Liver (tissue), 3 donors: Measurements from ENCODE around the gene DUOXA1.

Experiments
- CTCF ChIP-seq: fragments of 150-350 bp; IDR thresholded peaks from 2 replicates; pipeline ENCODE4 v1.5.1; 2017; ENCODE audit warnings: improper control_type of control experiment, low read depth, low read length; ENCODE audit not compliant: missing input control
- EGR1 ChIP-seq, 2 donors: IDR thresholded peaks; 2 replicates each; pipeline ENCODE4 v1.6.1; 2016 to 2018; ENCODE audit warnings: antibody characterized with exemption in 2 of 2, low read depth in 2 of 2
- FOXA1 ChIP-seq: IDR thresholded peaks from 2 replicates; pipeline ENCODE4 v1.6.1; 2016; ENCODE audit warnings: antibody characterized with exemption
- GABPA ChIP-seq, 2 donors: IDR thresholded peaks in 1 of 2; conservative IDR thresholded peaks in 1 of 2; 2 replicates each; pipeline ENCODE4 v1.6.1; 2016; ENCODE audit warnings: antibody characterized with exemption in 2 of 2, mild to moderate bottlenecking in 1 of 2, moderate library complexity in 1 of 2
- HNF4G ChIP-seq: IDR thresholded peaks from 2 replicates; pipeline ENCODE4 v1.6.1; 2016; ENCODE audit warnings: antibody characterized with exemption
- JUND ChIP-seq, 2 donors: IDR thresholded peaks; 2 replicates each; pipeline ENCODE4 v1.6.1; 2016; ENCODE audit warnings: antibody characterized with exemption in 2 of 2
- RXRA ChIP-seq, 2 donors: IDR thresholded peaks; 2 replicates each; pipeline ENCODE4 v1.6.1; 2017 to 2018; ENCODE audit warnings: antibody characterized with exemption in 2 of 2, mild to moderate bottlenecking in 1 of 2
- SP1 ChIP-seq: IDR thresholded peaks from 2 replicates; pipeline ENCODE4 v1.6.1; 2018; ENCODE audit warnings: antibody characterized with exemption, mild to moderate bottlenecking
- TAF1 ChIP-seq: conservative IDR thresholded peaks from 2 replicates; pipeline ENCODE4 v1.6.1; 2016; ENCODE audit warnings: antibody characterized with exemption, mild to moderate bottlenecking
- YY1 ChIP-seq: IDR thresholded peaks from 2 replicates; pipeline ENCODE4 v1.6.1; 2016; ENCODE audit warnings: antibody characterized with exemption, mild to moderate bottlenecking
- TF ChIP-seq, protein P1 (sequence below): IDR thresholded peaks from 2 replicates; pipeline ENCODE4 v1.6.1; 2016; ENCODE audit warnings: antibody characterized with exemption
- donor health status: healthy.
- donor health status: healthy.

DNA sequence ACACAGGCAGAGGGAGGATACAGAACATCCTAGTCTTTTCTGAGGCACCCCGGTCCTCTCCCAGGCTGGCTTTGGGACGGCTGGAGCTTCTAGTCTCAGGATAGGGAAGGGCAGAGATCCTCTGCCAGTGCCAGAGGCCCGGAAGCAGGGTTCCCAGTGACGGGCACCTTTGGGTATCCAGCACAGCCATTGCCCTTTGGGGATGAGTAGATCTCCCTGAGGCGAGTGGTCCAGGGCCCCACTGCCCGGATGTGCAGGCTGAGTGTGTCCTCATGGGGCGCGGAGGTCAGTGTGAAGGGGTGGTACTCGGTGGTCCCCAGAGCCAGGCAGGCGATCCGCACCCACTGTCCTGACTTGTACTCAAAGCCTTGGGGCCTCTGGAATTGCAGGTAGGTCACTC, 34.0 kb downstream of the DUOXA1 start:
- TF ChIP-seq CTCF, result no peak
- TF ChIP-seq YY1, result no peak
- TF ChIP-seq FOXA1, result no peak
- TF ChIP-seq HNF4G, result no peak
- TF ChIP-seq GABPA (IDR thresholded peaks at IDR 0.05 in 1 of 2, conservative IDR thresholded peaks at IDR 0.05 in 1 of 2), result no peak
- TF ChIP-seq JUND (IDR thresholded peaks at IDR 0.05), result no peak
- TF ChIP-seq, protein P1, sequence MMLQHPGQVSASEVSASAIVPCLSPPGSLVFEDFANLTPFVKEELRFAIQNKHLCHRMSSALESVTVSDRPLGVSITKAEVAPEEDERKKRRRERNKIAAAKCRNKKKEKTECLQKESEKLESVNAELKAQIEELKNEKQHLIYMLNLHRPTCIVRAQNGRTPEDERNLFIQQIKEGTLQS, result no peak
- TF ChIP-seq EGR1 (IDR thresholded peaks at IDR 0.05; ENCODE audit: low read depth in 2 of 2), result no peak
- TF ChIP-seq RXRA (IDR thresholded peaks at IDR 0.05), result no peak
- no peak for TF ChIP-seq SP1
- no peak for TF ChIP-seq TAF1
